ENCODE measurements around the gene CABP5. TPM values are rescaled to one million over a fixed set of nuclear protein-coding genes. Genes with fewer than 3 reads are reported as not detected.

Gene CABP5
- total RNA-seq, 1 donor from 2014 or later = not detected

GRCh38 chr19:48020686-48021085 is 23.2 kb downstream of the CABP5 start:
- H3K4me1 Mint-ChIP-seq (ENCODE audit: unreplicated experiment) = no peaks in the 10 kb centered on the region
- DNase-seq (ENCODE audit: low spot score) = no peak
- no peaks in the 10 kb centered on the region for H3K9me3 Mint-ChIP-seq (ENCODE audit: unreplicated experiment)
- TF ChIP-seq, protein P1, sequence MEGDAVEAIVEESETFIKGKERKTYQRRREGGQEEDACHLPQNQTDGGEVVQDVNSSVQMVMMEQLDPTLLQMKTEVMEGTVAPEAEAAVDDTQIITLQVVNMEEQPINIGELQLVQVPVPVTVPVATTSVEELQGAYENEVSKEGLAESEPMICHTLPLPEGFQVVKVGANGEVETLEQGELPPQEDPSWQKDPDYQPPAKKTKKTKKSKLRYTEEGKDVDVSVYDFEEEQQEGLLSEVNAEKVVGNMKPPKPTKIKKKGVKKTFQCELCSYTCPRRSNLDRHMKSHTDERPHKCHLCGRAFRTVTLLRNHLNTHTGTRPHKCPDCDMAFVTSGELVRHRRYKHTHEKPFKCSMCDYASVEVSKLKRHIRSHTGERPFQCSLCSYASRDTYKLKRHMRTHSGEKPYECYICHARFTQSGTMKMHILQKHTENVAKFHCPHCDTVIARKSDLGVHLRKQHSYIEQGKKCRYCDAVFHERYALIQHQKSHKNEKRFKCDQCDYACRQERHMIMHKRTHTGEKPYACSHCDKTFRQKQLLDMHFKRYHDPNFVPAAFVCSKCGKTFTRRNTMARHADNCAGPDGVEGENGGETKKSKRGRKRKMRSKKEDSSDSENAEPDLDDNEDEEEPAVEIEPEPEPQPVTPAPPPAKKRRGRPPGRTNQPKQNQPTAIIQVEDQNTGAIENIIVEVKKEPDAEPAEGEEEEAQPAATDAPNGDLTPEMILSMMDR (IDR thresholded peaks at IDR 0.05; ENCODE audit: unreplicated experiment) = no peak
- no peaks in the 10 kb centered on the region for H3K27me3 Mint-ChIP-seq (ENCODE audit: unreplicated experiment)
- no peaks in the 10 kb centered on the region for H3K36me3 Mint-ChIP-seq (ENCODE audit: low read depth, unreplicated experiment)
- H3K27ac Mint-ChIP-seq (ENCODE audit: unreplicated experiment) = no peak overlapping the region
- H3K4me3 Mint-ChIP-seq (ENCODE audit: unreplicated experiment) = no peak overlapping the region

GRCh38 chr19:48010932-48011758 is 32.7 kb downstream of the CABP5 start:
- Mint-ChIP-seq H3K27me3 (ENCODE audit: unreplicated experiment) (no peaks in the 10 kb centered on the region), H3K4me3 (ENCODE audit: unreplicated experiment) (no peak overlapping the region), H3K36me3 (ENCODE audit: low read depth, unreplicated experiment) (no peaks in the 10 kb centered on the region), H3K4me1 (ENCODE audit: unreplicated experiment) (no peaks in the 10 kb centered on the region), H3K9me3 (ENCODE audit: unreplicated experiment) (no peaks in the 10 kb centered on the region), H3K27ac (ENCODE audit: unreplicated experiment) (no peak overlapping the region)
- TF ChIP-seq, protein P1 (IDR thresholded peaks at IDR 0.05; ENCODE audit: unreplicated experiment) = no peak
- DNase-seq (ENCODE audit: low spot score) = no peak

DNA sequence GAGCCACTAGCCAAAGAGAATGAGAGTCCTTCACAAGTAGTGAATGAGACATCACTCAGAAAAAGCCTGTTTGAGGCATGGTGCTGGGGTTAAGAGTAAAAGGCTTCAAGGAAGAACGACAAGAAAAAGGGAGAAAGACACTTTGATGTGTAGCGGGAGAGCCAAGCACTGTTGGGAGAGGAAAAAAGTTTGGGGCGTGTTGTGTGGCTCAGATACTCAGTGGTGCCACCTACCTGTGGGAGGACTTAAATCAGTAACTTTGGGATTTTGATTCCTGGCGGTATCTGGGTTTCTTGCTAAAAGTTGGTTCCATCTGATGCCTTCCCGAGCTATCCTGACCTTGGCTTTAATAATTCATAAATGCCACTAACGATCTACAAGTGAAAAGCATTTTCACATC is 37.1 kb downstream of the CABP5 start:
- no peaks in the 10 kb centered on the region for H3K4me1 Mint-ChIP-seq (ENCODE audit: unreplicated experiment)
- no peak for DNase-seq (ENCODE audit: low spot score)
- H3K9me3 Mint-ChIP-seq (ENCODE audit: unreplicated experiment) = no peaks in the 10 kb centered on the region
- TF ChIP-seq, protein P1 (IDR thresholded peaks at IDR 0.05; ENCODE audit: unreplicated experiment) = no peak
- no peak overlapping the region for H3K4me3 Mint-ChIP-seq (ENCODE audit: unreplicated experiment)
- no peak overlapping the region for H3K27ac Mint-ChIP-seq (ENCODE audit: unreplicated experiment)
- no peaks in the 10 kb centered on the region for H3K36me3 Mint-ChIP-seq (ENCODE audit: low read depth, unreplicated experiment)
- peaks cover 3% of the 10 kb centered on the region for H3K27me3 Mint-ChIP-seq (ENCODE audit: unreplicated experiment)

- H3K9me3 Mint-ChIP-seq (ENCODE audit: unreplicated experiment) = no peaks in the 10 kb centered on the region
- H3K4me3 Mint-ChIP-seq (ENCODE audit: unreplicated experiment) = no peak overlapping the region
- TF ChIP-seq, protein P1 (IDR thresholded peaks at IDR 0.05; ENCODE audit: unreplicated experiment) = no peak
- no peaks in the 10 kb centered on the region for H3K4me1 Mint-ChIP-seq (ENCODE audit: unreplicated experiment)
- no peak for DNase-seq (ENCODE audit: low spot score)
- H3K36me3 Mint-ChIP-seq (ENCODE audit: low read depth, unreplicated experiment) = no peaks in the 10 kb centered on the region
- no peak overlapping the region for H3K27ac Mint-ChIP-seq (ENCODE audit: unreplicated experiment)
- peaks cover 3% of the 10 kb centered on the region for H3K27me3 Mint-ChIP-seq (ENCODE audit: unreplicated experiment)
Observed at GRCh38 chr19:48004236-48004635, 39.6 kb downstream of the CABP5 start.

GRCh38 chr19:48000846-48001245 is 43.0 kb downstream of the CABP5 start:
- DNase-seq (ENCODE audit: low spot score) = no peak
- Mint-ChIP-seq H3K36me3 (ENCODE audit: low read depth, unreplicated experiment) (no peaks in the 10 kb centered on the region), H3K4me1 (ENCODE audit: unreplicated experiment) (no peaks in the 10 kb centered on the region), H3K4me3 (ENCODE audit: unreplicated experiment) (no peak overlapping the region), H3K27ac (ENCODE audit: unreplicated experiment) (no peak overlapping the region), H3K27me3 (ENCODE audit: unreplicated experiment) (peaks cover 3% of the 10 kb centered on the region), H3K9me3 (ENCODE audit: unreplicated experiment) (no peaks in the 10 kb centered on the region)
- TF ChIP-seq, protein P1 (IDR thresholded peaks at IDR 0.05; ENCODE audit: unreplicated experiment) = no peak

Measured in endothelial cell (in vitro differentiated cells).